HepG2 (cell line): ENCODE results near the gene ABCG1. TPM values are rescaled to one million over a fixed set of nuclear protein-coding genes. Genes with fewer than 3 reads are reported as not detected.

Source experiments
- ATAC-seq: fragments of 200-7000 bp; cut with Tn5 transposase; 3 replicates; pipeline ENCODE4 v1.9.1; 2020; ENCODE audit warnings: mild to moderate bottlenecking, moderate library complexity
- BruUV-seq: library from RNA; stranded (reverse); fragments of 400-500 nt; replicated peaks from 2 replicates; lab custom pipeline; 2021; lab: Mats Ljungman, UMichigan
- CTCF ChIA-PET: fragments of 300-600 bp; formaldehyde crosslinking; extraction: SDS; loops from one replicate; lab custom pipeline; 2021; ENCODE audit warnings: low total read pairs, inconsistent platforms, low intra/inter-chr PET ratio; lab: Yijun Ruan, JAX
- POLR2A ChIA-PET: fragments of 350-600 bp; sonication (Branson Sonifier 250); formaldehyde crosslinking; loops from one replicate; lab custom pipeline; 2020; ENCODE audit warnings: antibody characterized with exemption, inconsistent platforms; lab: Yijun Ruan, JAX
- DNase-seq: peaks from one replicate; pipeline ENCODE4 v3.0.0-alpha.2; 2015; ENCODE audit warnings: low spot score
- FAIRE-seq: peaks from 3 replicates; lab custom pipeline; 2011; peaks lifted over from hg19 to GRCh38; lab: Jason Lieb, UNC
- H2AFZ ChIP-seq: one replicate; pipeline ENCODE4 v1.6.1; 2011; ENCODE audit warnings: low read length, inconsistent platforms
- H3K27ac ChIP-seq: fragments of 300-600 bp; 3 replicates; pipeline ENCODE4 v1.8.0; 2011; ENCODE audit warnings: mixed run types, mild to moderate bottlenecking, mixed read lengths, low read length, inconsistent platforms; ENCODE audit not compliant: insufficient read depth; ENCODE audit errors: extremely low read length
- H3K27me3 ChIP-seq, 2 experiments: fragments of 200-600 bp in 1 of 2; 2 replicates in 1 of 2; 3 replicates in 1 of 2; pipeline versions ENCODE4 v1.6.0 to v1.8.0; 2011; ENCODE audit warnings: low read length in 2 of 2, mild to moderate bottlenecking in 2 of 2, moderate library complexity in 2 of 2, inconsistent platforms in 1 of 2; ENCODE audit not compliant: insufficient read depth in 2 of 2, control insufficient read depth in 1 of 2
- H3K36me3 ChIP-seq, 2 experiments: fragments of 200-600 bp in 1 of 2; replicated peaks in 1 of 2; 2 replicates in 1 of 2; 3 replicates in 1 of 2; pipeline versions ENCODE4 v1.5.1 to v1.8.0; 2011; ENCODE audit warnings: low read length in 2 of 2, inconsistent platforms in 1 of 2; ENCODE audit not compliant: insufficient read depth in 2 of 2, control insufficient read depth in 1 of 2
- H3K4me1 ChIP-seq: 2 replicates; pipeline ENCODE4 v1.5.1; 2012; ENCODE audit warnings: low read length, inconsistent platforms; ENCODE audit not compliant: insufficient read depth
- H3K4me2 ChIP-seq: 2 replicates; pipeline ENCODE4 v1.6.0; 2011; ENCODE audit warnings: low read depth, low read length, inconsistent platforms
- H3K4me3 ChIP-seq, 3 experiments: fragments of 200-600 bp in 1 of 3; sonication (generic), shearing (Covaris generic) in 1 of 3; replicated peaks in 1 of 3; 2 replicates each; pipeline ENCODE4 v1.5.1; 2011 to 2016; ENCODE audit warnings: low read length in 3 of 3, inconsistent platforms in 2 of 3, low read depth in 2 of 3, mild to moderate bottlenecking in 2 of 3, control low read depth in 1 of 3, mixed read lengths in 1 of 3; ENCODE audit not compliant: insufficient read depth in 1 of 3
- H3K79me2 ChIP-seq: one replicate; pipeline ENCODE4 v1.6.1; 2011; ENCODE audit warnings: low read length, inconsistent platforms; ENCODE audit not compliant: insufficient read depth
- H3K9ac ChIP-seq: 2 replicates; pipeline ENCODE4 v1.6.0; 2011; ENCODE audit warnings: mild to moderate bottlenecking, low read depth, low read length, inconsistent platforms; ENCODE audit not compliant: insufficient read depth
- H3K9me3 ChIP-seq: 2 replicates; pipeline ENCODE4 v1.5.1; 2012; ENCODE audit warnings: mild to moderate bottlenecking, low read length
- H4K20me1 ChIP-seq: 2 replicates; pipeline ENCODE4 v1.6.0; 2011; ENCODE audit warnings: inconsistent platforms, mild to moderate bottlenecking, low read length, moderate library complexity; ENCODE audit not compliant: insufficient read depth
- SOX6 ChIP-seq, 2 experiments: fragments of 450-650 bp in 1 of 2; sonication (generic) in 1 of 2; formaldehyde crosslinking in 1 of 2; IDR thresholded peaks; 2 replicates each; pipeline versions ENCODE4 v1.4.0 to v1.6.1; 2017 to 2020; ENCODE audit warnings: antibody characterized with exemption in 1 of 2, mild to moderate bottlenecking in 1 of 2, missing genetic modification reagents in 1 of 2
- ZNF253 ChIP-seq: sonication (generic); formaldehyde crosslinking; IDR thresholded peaks from 2 replicates; pipeline ENCODE4 v1.8.0; 2022; ENCODE audit warnings: mild to moderate bottlenecking, missing genetic modification reagents, borderline replicate concordance
- ZNF556 ChIP-seq: sonication (generic); formaldehyde crosslinking; IDR thresholded peaks from 2 replicates; pipeline ENCODE4 v1.4.0; 2020; ENCODE audit warnings: mild to moderate bottlenecking, missing genetic modification reagents, borderline replicate concordance
- WGBS: methylation state at CpG from one replicate; pipeline ENCODE4 v1.1.6; 2017; ENCODE audit warnings: low lambda C conversion rate; 5-methylcytosine and 5-hydroxymethylcytosine counted together
- in situ Hi-C: cut with HindIII; loops from 2 replicates; pipeline ENCODE4 v1.10.0; 2017; ENCODE audit warnings: low pct_unique_long_range_greater_than_20kb; ENCODE audit not compliant: extremely low pct_ligation_motif_present
- intact Hi-C: fragments of 100-400 bp; cut with micrococcal nuclease; formaldehyde crosslinking; loops from one replicate; pipeline ENCODE4 v1.10.0; 2022; ENCODE audit not compliant: unreplicated experiment
- polyA plus RNA-seq, 8 experiments: library from polyadenylated mRNA; depleted of rRNA in 3 of 8; stranded (reverse) in 7 of 8; unstranded in 1 of 8; fragments of >200 nt; fragmentation: Illumina TruSeq in 4 of 8; extraction: Trizol in 4 of 8; gene quantifications; 2 replicates each; pipeline versions ENCODE4 v1.2.1 to v1.2.3, GENCODE V29; 2011 to 2016; ENCODE audit warnings: low read depth in 4 of 8, missing spikeins in 1 of 8, mixed read lengths in 1 of 8; ENCODE audit not compliant: insufficient read depth in 1 of 8
- total RNA-seq, 5 experiments: library from RNA; depleted of rRNA; stranded (reverse); fragments of >200 nt; fragmentation: Illumina TruSeq; extraction: Trizol; gene quantifications; 2 replicates each; pipeline ENCODE4 v1.2.3, GENCODE V29; 2016; ENCODE audit warnings: low read depth in 1 of 5
- TF ChIP-seq, protein P1 (sequence below): sonication (generic); formaldehyde crosslinking; IDR thresholded peaks from 2 replicates; pipeline ENCODE4 v1.4.0; 2020; ENCODE audit warnings: missing genetic modification reagents, borderline replicate concordance
- TF ChIP-seq, protein P2 (sequence below): sonication (generic); formaldehyde crosslinking; IDR thresholded peaks from 2 replicates; pipeline ENCODE4 v1.5.0; 2020; ENCODE audit warnings: mild to moderate bottlenecking, missing genetic modification reagents, moderate library complexity
- TF ChIP-seq, protein P3 (sequence below): IDR thresholded peaks from 2 replicates; pipeline ENCODE4 v1.6.1; 2018; ENCODE audit warnings: missing genetic modification reagents, mild to moderate bottlenecking, missing compliant biosample characterization

The ABCG1 gene
- total and polyA plus RNA-seq, 2 of the 13 experiments (the other 11 are each of a cell fraction or from before 2014, with no cell fraction given): 0.04 TPM; not detected in 1

DNA sequence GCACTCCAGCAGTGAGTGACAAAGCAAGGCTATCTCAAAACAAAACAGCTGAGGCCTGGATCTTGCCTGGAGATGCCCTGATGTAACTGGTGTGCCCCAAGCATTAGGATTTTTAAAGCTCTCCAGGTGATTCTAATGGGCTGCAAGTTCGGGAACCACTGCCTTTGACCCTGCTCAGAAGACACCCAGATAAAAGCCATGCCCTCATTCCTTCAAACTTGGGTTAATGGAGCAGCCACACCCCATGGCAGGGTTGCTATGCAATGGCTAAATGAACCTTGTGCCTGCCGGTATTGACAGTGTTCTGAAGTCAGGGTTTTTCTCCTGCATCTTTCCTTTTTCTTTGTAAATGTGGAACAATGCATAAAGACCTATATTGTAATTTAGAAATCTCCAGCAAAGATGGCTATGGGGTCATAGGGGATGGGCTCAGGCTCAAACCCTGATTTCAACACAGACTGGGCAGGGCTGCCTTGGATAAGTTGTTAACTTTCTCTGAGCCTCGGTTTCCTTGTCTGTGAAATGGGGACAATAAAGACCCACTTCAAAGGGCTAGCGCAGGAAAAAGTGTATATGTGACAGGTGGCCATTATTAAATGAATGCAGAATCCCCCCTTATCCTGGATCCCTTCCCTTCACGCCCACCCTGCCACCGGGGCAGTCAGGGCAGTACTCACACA, 95.8 kb downstream of the ABCG1 start (continued):
- TF ChIP-seq, protein P1, sequence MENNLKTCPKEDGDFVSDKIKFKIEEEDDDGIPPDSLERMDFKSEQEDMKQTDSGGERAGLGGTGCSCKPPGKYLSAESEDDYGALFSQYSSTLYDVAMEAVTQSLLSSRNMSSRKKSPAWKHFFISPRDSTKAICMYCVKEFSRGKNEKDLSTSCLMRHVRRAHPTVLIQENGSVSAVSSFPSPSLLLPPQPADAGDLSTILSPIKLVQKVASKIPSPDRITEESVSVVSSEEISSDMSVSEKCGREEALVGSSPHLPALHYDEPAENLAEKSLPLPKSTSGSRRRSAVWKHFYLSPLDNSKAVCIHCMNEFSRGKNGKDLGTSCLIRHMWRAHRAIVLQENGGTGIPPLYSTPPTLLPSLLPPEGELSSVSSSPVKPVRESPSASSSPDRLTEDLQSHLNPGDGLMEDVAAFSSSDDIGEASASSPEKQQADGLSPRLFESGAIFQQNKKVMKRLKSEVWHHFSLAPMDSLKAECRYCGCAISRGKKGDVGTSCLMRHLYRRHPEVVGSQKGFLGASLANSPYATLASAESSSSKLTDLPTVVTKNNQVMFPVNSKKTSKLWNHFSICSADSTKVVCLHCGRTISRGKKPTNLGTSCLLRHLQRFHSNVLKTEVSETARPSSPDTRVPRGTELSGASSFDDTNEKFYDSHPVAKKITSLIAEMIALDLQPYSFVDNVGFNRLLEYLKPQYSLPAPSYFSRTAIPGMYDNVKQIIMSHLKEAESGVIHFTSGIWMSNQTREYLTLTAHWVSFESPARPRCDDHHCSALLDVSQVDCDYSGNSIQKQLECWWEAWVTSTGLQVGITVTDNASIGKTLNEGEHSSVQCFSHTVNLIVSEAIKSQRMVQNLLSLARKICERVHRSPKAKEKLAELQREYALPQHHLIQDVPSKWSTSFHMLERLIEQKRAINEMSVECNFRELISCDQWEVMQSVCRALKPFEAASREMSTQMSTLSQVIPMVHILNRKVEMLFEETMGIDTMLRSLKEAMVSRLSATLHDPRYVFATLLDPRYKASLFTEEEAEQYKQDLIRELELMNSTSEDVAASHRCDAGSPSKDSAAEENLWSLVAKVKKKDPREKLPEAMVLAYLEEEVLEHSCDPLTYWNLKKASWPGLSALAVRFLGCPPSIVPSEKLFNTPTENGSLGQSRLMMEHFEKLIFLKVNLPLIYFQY (CRISPR knock-in tag): no peak

DNA sequence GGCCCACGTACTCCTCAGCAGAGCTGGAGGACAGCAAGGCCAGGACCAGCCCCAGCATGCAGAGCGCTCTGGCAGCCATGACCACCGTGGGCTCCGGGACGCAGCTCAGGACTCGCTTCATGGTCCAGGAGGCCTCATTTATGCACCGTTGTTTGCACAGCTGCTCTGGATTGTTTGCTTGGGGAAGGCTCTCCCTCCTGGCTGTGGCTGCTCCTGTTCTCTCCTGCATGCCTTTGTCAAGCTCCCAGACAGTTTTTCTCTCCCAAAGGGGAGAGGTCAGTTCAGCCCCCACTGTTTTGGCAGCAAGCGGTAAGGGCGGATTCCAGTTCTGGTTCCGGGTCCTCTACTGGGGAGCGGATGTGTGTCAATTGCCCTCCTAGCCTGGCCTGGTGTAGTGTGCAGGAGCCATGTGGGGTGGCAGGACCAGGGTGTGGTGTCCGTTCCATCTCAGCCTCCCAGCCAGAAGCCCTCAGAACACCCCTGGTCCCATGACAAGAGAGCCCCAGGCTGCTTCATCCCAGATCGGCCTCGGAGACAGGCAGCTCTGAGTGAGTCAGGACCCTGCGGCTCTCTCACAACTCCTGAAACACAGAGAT, 96.5 kb downstream of the ABCG1 start, which contains the start of gene TFF3:
Gene TFF3, minus strand, starts transcription at position 114 of the 596 bp plus-strand sequence. Its CDS starts 35 bp downstream, at position 79.
- ATAC-seq (peak; percentile 85), DNase-seq (peak; percentile 84), FAIRE-seq (peak; percentile 83)
- Histone ChIP-seq H2AFZ (peak within 1 kb of the TSS; percentile 24), H3K27me3 (no peaks in the 10 kb centered on the region; a peak in 1 of 5 replicates), H3K9ac (peak within 1 kb of the TSS; percentile 38), H3K36me3 (no peaks in the 10 kb centered on the region), H3K79me2 (no peaks in the 10 kb centered on the region), H4K20me1 (no peaks in the 10 kb centered on the region), H3K4me3 (peak within 1 kb of the TSS; percentile 25 to 63 (median 41); a peak in 5 of 6 replicates), H3K4me2 (peak within 1 kb of the TSS; percentile 83), H3K4me1 (peaks cover 61% of the 10 kb centered on the region), H3K9me3 (no peaks in the 10 kb centered on the region), H3K27ac (peak within 1 kb of the TSS; percentile 23)
- intact Hi-C loops (no loop called here), in situ Hi-C loops (no loop called here)
- ChIA-PET CTCF (no interaction called here), POLR2A (no interaction called here)
- BruUV-seq: no TSS peak
- WGBS: 7% methylated on average over 6 of the region's 15 CpGs
- TF ChIP-seq, protein P2, sequence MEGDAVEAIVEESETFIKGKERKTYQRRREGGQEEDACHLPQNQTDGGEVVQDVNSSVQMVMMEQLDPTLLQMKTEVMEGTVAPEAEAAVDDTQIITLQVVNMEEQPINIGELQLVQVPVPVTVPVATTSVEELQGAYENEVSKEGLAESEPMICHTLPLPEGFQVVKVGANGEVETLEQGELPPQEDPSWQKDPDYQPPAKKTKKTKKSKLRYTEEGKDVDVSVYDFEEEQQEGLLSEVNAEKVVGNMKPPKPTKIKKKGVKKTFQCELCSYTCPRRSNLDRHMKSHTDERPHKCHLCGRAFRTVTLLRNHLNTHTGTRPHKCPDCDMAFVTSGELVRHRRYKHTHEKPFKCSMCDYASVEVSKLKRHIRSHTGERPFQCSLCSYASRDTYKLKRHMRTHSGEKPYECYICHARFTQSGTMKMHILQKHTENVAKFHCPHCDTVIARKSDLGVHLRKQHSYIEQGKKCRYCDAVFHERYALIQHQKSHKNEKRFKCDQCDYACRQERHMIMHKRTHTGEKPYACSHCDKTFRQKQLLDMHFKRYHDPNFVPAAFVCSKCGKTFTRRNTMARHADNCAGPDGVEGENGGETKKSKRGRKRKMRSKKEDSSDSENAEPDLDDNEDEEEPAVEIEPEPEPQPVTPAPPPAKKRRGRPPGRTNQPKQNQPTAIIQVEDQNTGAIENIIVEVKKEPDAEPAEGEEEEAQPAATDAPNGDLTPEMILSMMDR (CRISPR knock-in tag): peak; percentile 27; the same call in 1 of the 2 replicates
- TF ChIP-seq ZNF556 (CRISPR knock-in tag) (no peak), ZNF253 (CRISPR knock-in tag) (no peak), SOX6 (IDR thresholded peaks at IDR 0.05) (no peak), SOX6 (CRISPR knock-in tag; IDR thresholded peaks at IDR 0.05) (peak; percentile 86)
- TF ChIP-seq, protein P3, sequence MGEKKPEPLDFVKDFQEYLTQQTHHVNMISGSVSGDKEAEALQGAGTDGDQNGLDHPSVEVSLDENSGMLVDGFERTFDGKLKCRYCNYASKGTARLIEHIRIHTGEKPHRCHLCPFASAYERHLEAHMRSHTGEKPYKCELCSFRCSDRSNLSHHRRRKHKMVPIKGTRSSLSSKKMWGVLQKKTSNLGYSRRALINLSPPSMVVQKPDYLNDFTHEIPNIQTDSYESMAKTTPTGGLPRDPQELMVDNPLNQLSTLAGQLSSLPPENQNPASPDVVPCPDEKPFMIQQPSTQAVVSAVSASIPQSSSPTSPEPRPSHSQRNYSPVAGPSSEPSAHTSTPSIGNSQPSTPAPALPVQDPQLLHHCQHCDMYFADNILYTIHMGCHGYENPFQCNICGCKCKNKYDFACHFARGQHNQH (CRISPR knock-in tag): 0 out of 2 replicates have a peak, but pooled peaks have one; percentile 44
